Measurements from ENCODE around the gene TBC1D3I. TPM values are rescaled to one million over a fixed set of nuclear protein-coding genes. Genes with fewer than 3 reads are reported as not detected.

Gene TBC1D3I
- total and polyA plus RNA-seq, 2 experiments from 2014 or later, result not detected

GRCh38 chr17:36204724-36205500, 59.5 kb downstream of the TBC1D3I start:
- H3K36me3 ChIP-seq (ENCODE audit: low read depth), result no peaks in the 10 kb centered on the region
- no peaks in the 10 kb centered on the region for H3K9me3 ChIP-seq (ENCODE audit: low read depth)
- TF ChIP-seq EZH2phosphoT487 (IDR thresholded peaks at IDR 0.05; ENCODE audit: insufficient read depth, low read depth) (no peak), EZH2 (IDR thresholded peaks at IDR 0.05; ENCODE audit: insufficient read depth, poor library complexity, severe bottlenecking) (no peak)
- H3K79me2 ChIP-seq (ENCODE audit: insufficient read depth), result no peaks in the 10 kb centered on the region
- H3F3A ChIP-seq (ENCODE audit: insufficient read depth), result no peaks in the 10 kb centered on the region
- no peaks in the 10 kb centered on the region for H4K20me1 ChIP-seq (ENCODE audit: insufficient read depth)
- no peak overlapping the region for H3K4me3 ChIP-seq
- H3K27me3 ChIP-seq (replicated peaks; ENCODE audit: insufficient read depth), result 0 out of 2 replicates have a peak, but pooled peaks cover 2% of the 10 kb centered on the region
- no peak overlapping the region for H3K9ac ChIP-seq
- no peak for DNase-seq
- no peak overlapping the region for H3K27ac ChIP-seq
- 79 to 82% methylated on average over 7 of the region's 7 CpGs for WGBS, 2 experiments (ENCODE audit: low coverage in 1 of 2, low lambda C conversion rate in 2 of 2, missing lambda C conversion rate in 2 of 2)
- no peak overlapping the region for H2AFZ ChIP-seq
- in situ Hi-C loops (cut with MboI), result loop anchor here (5.0 kb wide), 1 partner anchor 58 kb away; no protein-coding TSS in a partner anchor
- no peaks in the 10 kb centered on the region for H3K4me1 ChIP-seq (ENCODE audit: insufficient read depth)
- no peaks in the 10 kb centered on the region for H3K9me2 ChIP-seq (ENCODE audit: insufficient read depth)
- no peak overlapping the region for H3K4me2 ChIP-seq (ENCODE audit: unreplicated experiment)

Small RNA genes lying within 50 kb of the gene (small RNA-seq; reads per million reads assigned to genes)
- gene AC243829.3 (ENCODE audit: low read depth, low replicate concordance) (not detected), gene AC243829.6 (ENCODE audit: low read depth, low replicate concordance) (not detected), gene RF00019 (ENCODE audit: low read depth, low replicate concordance) (not detected)

Other genes starting within 250 kb of the TBC1D3I start
- not detected in 2 replicates for gene CCL23, start 246.6 kb downstream of the TBC1D3I start, total RNA-seq (2014; rRNA removed; shearing (Covaris generic))
- not detected in 2 replicates for gene CCL23, start 246.6 kb downstream of the TBC1D3I start, polyA plus RNA-seq (2016; fragmentation: Nextera tagmentation; extraction: Ambion mirVana)
- gene CCL18, start 200.3 kb downstream of the TBC1D3I start, total RNA-seq (2014; rRNA removed; shearing (Covaris generic)), result not detected in 2 replicates
- not detected in 2 replicates for gene CCL18, start 200.3 kb downstream of the TBC1D3I start, polyA plus RNA-seq (2016; fragmentation: Nextera tagmentation; extraction: Ambion mirVana)
- gene CCL3, start 174.4 kb downstream of the TBC1D3I start, total RNA-seq (2014; rRNA removed; shearing (Covaris generic)), result not detected in 2 replicates
- gene CCL3, start 174.4 kb downstream of the TBC1D3I start, polyA plus RNA-seq (2016; fragmentation: Nextera tagmentation; extraction: Ambion mirVana), result not detected in 2 replicates
- gene CCL4, start 160.7 kb downstream of the TBC1D3I start, total RNA-seq (2014; rRNA removed; shearing (Covaris generic)), result not detected in 2 replicates
- not detected in 2 replicates for gene CCL4, start 160.7 kb downstream of the TBC1D3I start, polyA plus RNA-seq (2016; fragmentation: Nextera tagmentation; extraction: Ambion mirVana)
- gene TBC1D3B, start 87.9 kb downstream of the TBC1D3I start, total RNA-seq (2014; rRNA removed; shearing (Covaris generic)), result not detected in 2 replicates
- 0.64 and 1.0 TPM in 2 replicates for gene TBC1D3B, start 87.9 kb downstream of the TBC1D3I start, polyA plus RNA-seq (2016; fragmentation: Nextera tagmentation; extraction: Ambion mirVana)
- not detected in 2 replicates for gene CCL3L1, start 67.8 kb downstream of the TBC1D3I start, total RNA-seq (2014; rRNA removed; shearing (Covaris generic))
- gene CCL3L1, start 67.8 kb downstream of the TBC1D3I start, polyA plus RNA-seq (2016; fragmentation: Nextera tagmentation; extraction: Ambion mirVana), result 0.52 TPM in 1 of 2 replicates, not detected in the other
- gene CCL4L2, start 53.5 kb downstream of the TBC1D3I start, total RNA-seq (2014; rRNA removed; shearing (Covaris generic)), result 7.6 TPM in 1 of 2 replicates, not detected in the other
- gene CCL4L2, start 53.5 kb downstream of the TBC1D3I start, polyA plus RNA-seq (2016; fragmentation: Nextera tagmentation; extraction: Ambion mirVana), result 0.69 TPM in 1 of 2 replicates, not detected in the other
- not detected in 2 replicates for gene TBC1D3G, start 59.3 kb upstream of the TBC1D3I start, total RNA-seq (2014; rRNA removed; shearing (Covaris generic))
- gene TBC1D3G, start 59.3 kb upstream of the TBC1D3I start, polyA plus RNA-seq (2016; fragmentation: Nextera tagmentation; extraction: Ambion mirVana), result not detected in 2 replicates
- not detected in 2 replicates for gene TBC1D3H, start 123.9 kb upstream of the TBC1D3I start, total RNA-seq (2014; rRNA removed; shearing (Covaris generic))
- not detected in 2 replicates for gene TBC1D3H, start 123.9 kb upstream of the TBC1D3I start, polyA plus RNA-seq (2016; fragmentation: Nextera tagmentation; extraction: Ambion mirVana)
- gene ZNHIT3, start 222.1 kb upstream of the TBC1D3I start, total RNA-seq (2014; rRNA removed; shearing (Covaris generic)), result 21.8 and 28.4 TPM in 2 replicates
- gene ZNHIT3, start 222.1 kb upstream of the TBC1D3I start, polyA plus RNA-seq (2016; fragmentation: Nextera tagmentation; extraction: Ambion mirVana), result 43.4 and 52.0 TPM in 2 replicates

All from GM23248 (cell line).